Esophagus squamous epithelium (tissue), 4 donors: Measurements from ENCODE around the gene ANTXR1.

Experiments used
- CTCF ChIP-seq, 6 experiments: fragments of 450-650 bp in 4 of 6; fragments of 200-600 bp in 2 of 6; sonication (generic) in 2 of 6; IDR thresholded peaks; one replicate each; pipeline ENCODE4 v1.5.1; 2016 to 2019; ENCODE audit warnings: antibody characterized with exemption in 6 of 6, mild to moderate bottlenecking in 4 of 6, moderate library complexity in 4 of 6
- POLR2A ChIP-seq, 4 donors: fragments of 450-650 bp; IDR thresholded peaks; one replicate each; pipeline ENCODE4 v1.6.1; 2017; ENCODE audit warnings: antibody characterized with exemption in 4 of 4, mild to moderate bottlenecking in 4 of 4, moderate library complexity in 3 of 4

- no peak for TF ChIP-seq CTCF (IDR thresholded peaks at IDR 0.05)
- TF ChIP-seq POLR2A (IDR thresholded peaks at IDR 0.05), result no peak
Measured at GRCh38 chr2:69212238-69213028, 199.5 kb downstream of the ANTXR1 start.
